K562 (cell line): ENCODE data around the gene NES. TPM values are rescaled to one million over a fixed set of nuclear protein-coding genes. Genes with fewer than 3 reads are reported as not detected.

Experiments
- ATAC-seq: fragments of 200-7000 bp; cut with Tn5 transposase; 3 replicates; pipeline ENCODE4 v1.9.1; 2020; ENCODE audit warnings: moderate library complexity
- BruUV-seq: library from RNA; stranded (reverse); fragments of 400-500 nt; replicated peaks from 2 replicates; lab custom pipeline; 2021; lab: Mats Ljungman, UMichigan
- CTCF ChIA-PET: fragments of 300-600 bp; formaldehyde crosslinking; extraction: SDS; loops from one replicate; lab custom pipeline; 2021; ENCODE audit warnings: low intra/inter-chr PET ratio; lab: Yijun Ruan, JAX
- POLR2A ChIA-PET: fragments of 300-600, 350-650 bp; sonication (Branson Sonifier 250); formaldehyde crosslinking; extraction: SDS; loops from one replicate; lab custom pipeline; 2021; ENCODE audit warnings: antibody characterized with exemption, inconsistent platforms; lab: Yijun Ruan, JAX
- DNase-seq, 4 experiments: peaks; one replicate each; pipeline versions ENCODE4 v3.0.0 to v3.0.0-alpha.2; 2011 to 2018; ENCODE audit warnings: low spot score in 3 of 4, mixed read lengths in 3 of 4; ENCODE audit errors: extremely low read depth in 1 of 4
- FAIRE-seq: peaks from 2 replicates; lab custom pipeline; 2011; peaks lifted over from hg19 to GRCh38; lab: Jason Lieb, UNC
- H2AFZ ChIP-seq: 2 replicates; pipeline ENCODE4 v1.6.0; 2011; ENCODE audit warnings: low read depth, low read length, control low read depth, inconsistent platforms
- H3K27ac ChIP-seq: fragments of 200-600 bp; 3 replicates; pipeline ENCODE4 v1.8.0; 2011; ENCODE audit warnings: low read depth, mild to moderate bottlenecking, control low read depth, inconsistent platforms, low read length, moderate library complexity, mixed read lengths; ENCODE audit errors: extremely low read depth
- H3K27me3 ChIP-seq, 2 experiments: fragments of 300-600 bp in 1 of 2; 2 replicates in 1 of 2; 3 replicates in 1 of 2; pipeline versions ENCODE4 v1.6.0 to v1.8.0; 2011; ENCODE audit warnings: inconsistent platforms in 2 of 2, low read length in 2 of 2, mild to moderate bottlenecking in 1 of 2, mixed read lengths in 1 of 2, moderate library complexity in 1 of 2; ENCODE audit not compliant: control insufficient read depth in 2 of 2, insufficient read depth in 2 of 2
- H3K36me3 ChIP-seq: fragments of 300-600 bp; 3 replicates; pipeline ENCODE4 v1.8.0; 2011; ENCODE audit warnings: mild to moderate bottlenecking, low read length, inconsistent platforms; ENCODE audit not compliant: control insufficient read depth, insufficient read depth
- H3K4me1 ChIP-seq, 2 experiments: fragments of 200-600 bp in 1 of 2; replicated peaks in 1 of 2; 2 replicates in 1 of 2; 3 replicates in 1 of 2; pipeline versions ENCODE4 v1.5.1 to v1.8.0; 2011; ENCODE audit warnings: inconsistent platforms in 2 of 2, low read length in 2 of 2, mild to moderate bottlenecking in 1 of 2, mixed read lengths in 1 of 2, moderate library complexity in 1 of 2; ENCODE audit not compliant: control insufficient read depth in 2 of 2, insufficient read depth in 2 of 2
- H3K4me2 ChIP-seq: 2 replicates; pipeline ENCODE4 v1.6.1; 2011; ENCODE audit warnings: low read length, control low read depth, inconsistent platforms, mixed read lengths; ENCODE audit not compliant: insufficient read depth
- H3K4me3 ChIP-seq: fragments of 200-600 bp; sonication (generic), shearing (Covaris generic); 2 replicates; pipeline ENCODE4 v1.5.1; 2016; ENCODE audit warnings: control low read depth, inconsistent platforms
- H3K79me2 ChIP-seq: fragments of 200-600 bp; 3 replicates; pipeline ENCODE4 v1.8.0; 2011; ENCODE audit warnings: low read length, inconsistent platforms; ENCODE audit not compliant: control insufficient read depth, insufficient read depth
- H3K9ac ChIP-seq, 2 experiments: 2 replicates each; pipeline versions ENCODE4 v1.6.0 to v1.6.1; 2011; ENCODE audit warnings: low read depth in 2 of 2, low read length in 2 of 2, control low read depth in 1 of 2, inconsistent platforms in 1 of 2, mild to moderate bottlenecking in 1 of 2, mixed read lengths in 1 of 2; ENCODE audit not compliant: insufficient read depth in 1 of 2
- H3K9me1 ChIP-seq: one replicate; pipeline ENCODE4 v1.6.0; 2011; ENCODE audit warnings: inconsistent platforms, mild to moderate bottlenecking, low read length, moderate library complexity; ENCODE audit not compliant: control insufficient read depth, insufficient read depth
- H3K9me3 ChIP-seq: replicated peaks from 2 replicates; pipeline ENCODE4 v1.5.1; 2011; ENCODE audit warnings: low read depth, low read length, inconsistent platforms; ENCODE audit not compliant: control insufficient read depth, insufficient read depth
- H4K20me1 ChIP-seq: replicated peaks from 2 replicates; pipeline ENCODE4 v1.6.1; 2011; ENCODE audit warnings: low read length, inconsistent platforms, mixed read lengths; ENCODE audit not compliant: control insufficient read depth, insufficient read depth
- ATF1 ChIP-seq, 2 experiments: fragments of 450-650 bp in 1 of 2; IDR thresholded peaks; 2 replicates each; pipeline ENCODE4 v1.6.1; 2016; ENCODE audit warnings: missing compliant biosample characterization in 1 of 2, missing genetic modification characterization in 1 of 2
- ATF7 ChIP-seq: fragments of 450-650 bp; IDR thresholded peaks from 2 replicates; pipeline ENCODE4 v1.7.1; 2014; ENCODE audit warnings: mild to moderate bottlenecking, moderate library complexity
- BACH1 ChIP-seq: fragments of 200-800 bp; sonication (Bioruptor generic); IDR thresholded peaks from 2 replicates; pipeline ENCODE4 v1.6.1; 2016; ENCODE audit warnings: missing genetic modification characterization, missing compliant biosample characterization
- CBFA2T3 ChIP-seq: fragments of 450-650 bp; IDR thresholded peaks from 2 replicates; pipeline ENCODE4 v1.6.1; 2017
- FUS ChIP-seq: fragments of 200-400 bp; formaldehyde crosslinking; optimal IDR thresholded peaks from 2 replicates; pipeline ENCODE3; 2017; ENCODE audit warnings: low read depth, low read length
- HDAC6 ChIP-seq: IDR thresholded peaks from 2 replicates; pipeline ENCODE4 v1.6.1; 2012; ENCODE audit warnings: low read depth, mild to moderate bottlenecking, control low read depth, inconsistent platforms, low read length, moderate library complexity
- NR3C1 ChIP-seq: sonication (generic); formaldehyde crosslinking; IDR thresholded peaks from 2 replicates; pipeline ENCODE4 v1.8.1; 2022; ENCODE audit warnings: missing genetic modification reagents
- PPARD ChIP-seq: fragments of 250-450 bp; sonication (Bioruptor Pico); IDR thresholded peaks from 2 replicates; pipeline ENCODE4 v1.8.0; 2022; ENCODE audit warnings: inconsistent platforms, mild to moderate bottlenecking, moderate library complexity
- SMARCA4 ChIP-seq: fragments of 450-650 bp; IDR thresholded peaks from 2 replicates; pipeline ENCODE4 v1.6.1; 2016
- TEAD1 ChIP-seq, 2 experiments: fragments of 450-650 bp in 1 of 2; sonication (generic) in 1 of 2; formaldehyde crosslinking; IDR thresholded peaks; 2 replicates each; pipeline versions ENCODE4 v1.4.0 to v1.8.0; 2020 to 2022; ENCODE audit warnings: mild to moderate bottlenecking in 2 of 2, missing genetic modification reagents in 1 of 2
- WGBS: fragments of 100-300 bp; shearing (Covaris generic); methylation state at CpG from one replicate; pipeline ENCODE4 v1.1.6; 2016; ENCODE audit warnings: low coverage, mixed read lengths; ENCODE audit not compliant: insufficient coverage; ENCODE audit errors: missing lambda C conversion rate; 5-methylcytosine and 5-hydroxymethylcytosine counted together
- in situ Hi-C: fragments of 300-500 bp; cut with MboI; formaldehyde crosslinking; loops from 4 replicates; pipeline ENCODE4 v1.15.0; 2018; ENCODE audit warnings: inconsistent platforms, mixed read lengths
- intact Hi-C: fragments of 100-400 bp; cut with micrococcal nuclease; formaldehyde crosslinking; loops from 2 replicates; pipeline ENCODE4 v1.14.2; 2022
- polyA plus RNA-seq, 8 experiments: library from polyadenylated mRNA; depleted of rRNA in 4 of 8; stranded (reverse) in 5 of 8; unstranded in 3 of 8; fragments of >200 nt; fragmentation: Nextera tagmentation in 2 of 8; fragmentation: Illumina TruSeq in 1 of 8; extraction: Ambion mirVana in 2 of 8; extraction: Trizol in 1 of 8; gene quantifications; 2 replicates each; pipeline versions ENCODE4 v1.2.1 to v1.2.3, GENCODE V29; 2011 to 2014; ENCODE audit warnings: inconsistent platforms in 1 of 8, missing spikeins in 1 of 8
- total RNA-seq, 7 experiments: library from RNA; depleted of rRNA in 6 of 7; stranded (reverse); fragments of >200 nt in 6 of 7; fragmentation: Illumina TruSeq in 2 of 7; extraction: Trizol in 2 of 7; gene quantifications; 2 replicates each; pipeline versions ENCODE4 v1.2.1 to v1.2.3, GENCODE V29; 2011 to 2021; ENCODE audit warnings: low replicate concordance in 1 of 7
- TF ChIP-seq, protein P1 (sequence below): fragments of 150-350 bp; conservative IDR thresholded peaks from 2 replicates; pipeline ENCODE4 v1.6.1; 2014; ENCODE audit warnings: low read length
- TF ChIP-seq, protein P2 (sequence below): sonication (generic); formaldehyde crosslinking; IDR thresholded peaks from 2 replicates; pipeline ENCODE4 v1.9.0; 2022; ENCODE audit warnings: mild to moderate bottlenecking, missing genetic modification reagents
- TF ChIP-seq, protein P3 (sequence below): fragments of 450-650 bp; IDR thresholded peaks from 2 replicates; pipeline ENCODE4 v1.6.1; 2016; ENCODE audit warnings: missing biosample characterization, missing genetic modification characterization
- TF ChIP-seq, protein P4 (sequence below): fragments of 450-650 bp; IDR thresholded peaks from 2 replicates; pipeline ENCODE4 v1.6.1; 2017; ENCODE audit warnings: antibody characterized with exemption

NES gene
- total and polyA plus RNA-seq, 9 of the 15 experiments (the other 6 are each of a cell fraction or from before 2014, with no cell fraction given) = 0.10 to 8.6 (median 4.2) TPM

DNA sequence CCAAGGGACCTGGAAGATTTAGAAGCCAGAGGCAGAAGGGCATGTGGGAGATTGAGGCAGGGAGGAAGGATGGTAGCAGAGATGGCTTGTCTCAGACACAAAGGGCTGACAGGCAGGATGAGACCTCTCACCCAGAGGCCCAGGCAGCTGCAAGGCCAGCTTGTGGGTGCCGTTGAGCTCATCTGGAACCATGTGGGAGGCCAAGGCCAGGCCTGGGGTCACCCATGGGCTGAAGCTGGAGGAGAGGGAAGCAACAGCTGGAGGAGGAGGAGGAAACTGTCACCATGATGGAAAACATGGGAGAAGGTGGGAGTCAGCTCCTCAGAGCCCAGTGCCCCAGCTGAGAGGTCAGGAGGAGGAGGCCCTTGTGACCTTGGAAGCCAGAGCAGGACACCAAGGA is 21.8 kb upstream of the NES start:
- Histone ChIP-seq H3K36me3 (no peaks in the 10 kb centered on the region), H3K4me2 (no peak overlapping the region), H3K4me3 (no peak overlapping the region), H3K9me1 (no peaks in the 10 kb centered on the region), H2AFZ (no peak overlapping the region), H3K79me2 (no peaks in the 10 kb centered on the region), H3K4me1 (peaks cover 15 to 25% of the 10 kb centered on the region in 2 experiments), H4K20me1 (no peaks in the 10 kb centered on the region), H3K9ac (peak overlapping the region in 1 of 2 experiments; percentile 86; a peak in 2 of 4 replicates), H3K27ac (no peak overlapping the region), H3K9me3 (no peaks in the 10 kb centered on the region), H3K27me3 (no peaks in the 10 kb centered on the region)
- 13% methylated on average over 1 of the region's 1 CpG for WGBS
- ChIA-PET POLR2A (interaction anchor here (0.6 to 1.1 kb wide), 4 partner anchors 8 to 139 kb away, joined by 3 read pairs; partner anchors contain the start of gene METTL25B), CTCF (no interaction called here)
- intact Hi-C loops = no loop called here
- BruUV-seq = no TSS peak
- FAIRE-seq (no peak), ATAC-seq (no peak), DNase-seq (no peak)
- in situ Hi-C loops = no loop called here
- TF ChIP-seq TEAD1 (CRISPR knock-in tag; IDR thresholded peaks at IDR 0.05) = no peak
- TF ChIP-seq ATF1 (CRISPR knock-in tag; IDR thresholded peaks at IDR 0.05) = no peak
- no peak for TF ChIP-seq ATF1 (tag; IDR thresholded peaks at IDR 0.05)
- TF ChIP-seq NR3C1 (CRISPR knock-in tag) = no peak
- no peak for TF ChIP-seq ATF7
- 0 out of 2 replicates have a peak, but pooled peaks have one; percentile 24 for TF ChIP-seq CBFA2T3
- no peak for TF ChIP-seq HDAC6
- TF ChIP-seq, protein P1, sequence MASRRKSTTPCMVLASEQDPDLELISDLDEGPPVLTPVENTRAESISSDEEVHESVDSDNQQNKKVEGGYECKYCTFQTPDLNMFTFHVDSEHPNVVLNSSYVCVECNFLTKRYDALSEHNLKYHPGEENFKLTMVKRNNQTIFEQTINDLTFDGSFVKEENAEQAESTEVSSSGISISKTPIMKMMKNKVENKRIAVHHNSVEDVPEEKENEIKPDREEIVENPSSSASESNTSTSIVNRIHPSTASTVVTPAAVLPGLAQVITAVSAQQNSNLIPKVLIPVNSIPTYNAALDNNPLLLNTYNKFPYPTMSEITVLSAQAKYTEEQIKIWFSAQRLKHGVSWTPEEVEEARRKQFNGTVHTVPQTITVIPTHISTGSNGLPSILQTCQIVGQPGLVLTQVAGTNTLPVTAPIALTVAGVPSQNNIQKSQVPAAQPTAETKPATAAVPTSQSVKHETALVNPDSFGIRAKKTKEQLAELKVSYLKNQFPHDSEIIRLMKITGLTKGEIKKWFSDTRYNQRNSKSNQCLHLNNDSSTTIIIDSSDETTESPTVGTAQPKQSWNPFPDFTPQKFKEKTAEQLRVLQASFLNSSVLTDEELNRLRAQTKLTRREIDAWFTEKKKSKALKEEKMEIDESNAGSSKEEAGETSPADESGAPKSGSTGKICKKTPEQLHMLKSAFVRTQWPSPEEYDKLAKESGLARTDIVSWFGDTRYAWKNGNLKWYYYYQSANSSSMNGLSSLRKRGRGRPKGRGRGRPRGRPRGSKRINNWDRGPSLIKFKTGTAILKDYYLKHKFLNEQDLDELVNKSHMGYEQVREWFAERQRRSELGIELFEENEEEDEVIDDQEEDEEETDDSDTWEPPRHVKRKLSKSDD = no peak
- TF ChIP-seq, protein P2, sequence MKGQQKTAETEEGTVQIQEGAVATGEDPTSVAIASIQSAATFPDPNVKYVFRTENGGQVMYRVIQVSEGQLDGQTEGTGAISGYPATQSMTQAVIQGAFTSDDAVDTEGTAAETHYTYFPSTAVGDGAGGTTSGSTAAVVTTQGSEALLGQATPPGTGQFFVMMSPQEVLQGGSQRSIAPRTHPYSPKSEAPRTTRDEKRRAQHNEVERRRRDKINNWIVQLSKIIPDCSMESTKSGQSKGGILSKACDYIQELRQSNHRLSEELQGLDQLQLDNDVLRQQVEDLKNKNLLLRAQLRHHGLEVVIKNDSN = peak; percentile 12; the same call in 1 of the 2 replicates
- TF ChIP-seq, protein P3, sequence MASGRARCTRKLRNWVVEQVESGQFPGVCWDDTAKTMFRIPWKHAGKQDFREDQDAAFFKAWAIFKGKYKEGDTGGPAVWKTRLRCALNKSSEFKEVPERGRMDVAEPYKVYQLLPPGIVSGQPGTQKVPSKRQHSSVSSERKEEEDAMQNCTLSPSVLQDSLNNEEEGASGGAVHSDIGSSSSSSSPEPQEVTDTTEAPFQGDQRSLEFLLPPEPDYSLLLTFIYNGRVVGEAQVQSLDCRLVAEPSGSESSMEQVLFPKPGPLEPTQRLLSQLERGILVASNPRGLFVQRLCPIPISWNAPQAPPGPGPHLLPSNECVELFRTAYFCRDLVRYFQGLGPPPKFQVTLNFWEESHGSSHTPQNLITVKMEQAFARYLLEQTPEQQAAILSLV = no peak
- TF ChIP-seq SMARCA4 = no peak
- no peak for TF ChIP-seq BACH1 (tag)
- TF ChIP-seq, protein P4, sequence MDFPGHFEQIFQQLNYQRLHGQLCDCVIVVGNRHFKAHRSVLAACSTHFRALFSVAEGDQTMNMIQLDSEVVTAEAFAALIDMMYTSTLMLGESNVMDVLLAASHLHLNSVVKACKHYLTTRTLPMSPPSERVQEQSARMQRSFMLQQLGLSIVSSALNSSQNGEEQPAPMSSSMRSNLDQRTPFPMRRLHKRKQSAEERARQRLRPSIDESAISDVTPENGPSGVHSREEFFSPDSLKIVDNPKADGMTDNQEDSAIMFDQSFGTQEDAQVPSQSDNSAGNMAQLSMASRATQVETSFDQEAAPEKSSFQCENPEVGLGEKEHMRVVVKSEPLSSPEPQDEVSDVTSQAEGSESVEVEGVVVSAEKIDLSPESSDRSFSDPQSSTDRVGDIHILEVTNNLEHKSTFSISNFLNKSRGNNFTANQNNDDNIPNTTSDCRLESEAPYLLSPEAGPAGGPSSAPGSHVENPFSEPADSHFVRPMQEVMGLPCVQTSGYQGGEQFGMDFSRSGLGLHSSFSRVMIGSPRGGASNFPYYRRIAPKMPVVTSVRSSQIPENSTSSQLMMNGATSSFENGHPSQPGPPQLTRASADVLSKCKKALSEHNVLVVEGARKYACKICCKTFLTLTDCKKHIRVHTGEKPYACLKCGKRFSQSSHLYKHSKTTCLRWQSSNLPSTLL = no peak
- no peak for TF ChIP-seq FUS
- TF ChIP-seq PPARD (CRISPR knock-in tag) = no peak
